Endothelial cell of umbilical vein (primary cell): ENCODE data around the gene HIP1.

ENCODE experiments used
- EZH2 ChIP-seq: IDR thresholded peaks from 2 replicates; pipeline ENCODE4 v1.6.1; 2012; ENCODE audit warnings: borderline replicate concordance, low read depth, mild to moderate bottlenecking, moderate library complexity, low read length, inconsistent platforms; ENCODE audit not compliant: severe bottlenecking
- MYC ChIP-seq: IDR thresholded peaks from one replicate; pipeline ENCODE4 v1.6.1; 2011; ENCODE audit warnings: mild to moderate bottlenecking, low read depth, low read length
- POLR2A ChIP-seq: IDR thresholded peaks from 2 replicates; pipeline ENCODE4 v1.6.1; 2012; ENCODE audit warnings: low read depth, mild to moderate bottlenecking, control low read depth, low read length
- POLR2AphosphoS5 ChIP-seq: IDR thresholded peaks from 2 replicates; pipeline ENCODE4 v1.6.1; 2012; ENCODE audit warnings: low read depth, mild to moderate bottlenecking, control low read depth, low read length, moderate library complexity; ENCODE audit not compliant: insufficient read depth
- TF ChIP-seq, protein P1 (sequence below), 2 donors: IDR thresholded peaks; 1 replicate in 1 of 2; 2 replicates in 1 of 2; pipeline ENCODE4 v1.5.1; 2011; ENCODE audit warnings: low read length in 2 of 2, mild to moderate bottlenecking in 2 of 2, moderate library complexity in 2 of 2, control low read depth in 1 of 2, inconsistent platforms in 1 of 2, low read depth in 1 of 2; ENCODE audit not compliant: insufficient read depth in 1 of 2; ENCODE audit errors: extremely low read depth in 1 of 2

DNA sequence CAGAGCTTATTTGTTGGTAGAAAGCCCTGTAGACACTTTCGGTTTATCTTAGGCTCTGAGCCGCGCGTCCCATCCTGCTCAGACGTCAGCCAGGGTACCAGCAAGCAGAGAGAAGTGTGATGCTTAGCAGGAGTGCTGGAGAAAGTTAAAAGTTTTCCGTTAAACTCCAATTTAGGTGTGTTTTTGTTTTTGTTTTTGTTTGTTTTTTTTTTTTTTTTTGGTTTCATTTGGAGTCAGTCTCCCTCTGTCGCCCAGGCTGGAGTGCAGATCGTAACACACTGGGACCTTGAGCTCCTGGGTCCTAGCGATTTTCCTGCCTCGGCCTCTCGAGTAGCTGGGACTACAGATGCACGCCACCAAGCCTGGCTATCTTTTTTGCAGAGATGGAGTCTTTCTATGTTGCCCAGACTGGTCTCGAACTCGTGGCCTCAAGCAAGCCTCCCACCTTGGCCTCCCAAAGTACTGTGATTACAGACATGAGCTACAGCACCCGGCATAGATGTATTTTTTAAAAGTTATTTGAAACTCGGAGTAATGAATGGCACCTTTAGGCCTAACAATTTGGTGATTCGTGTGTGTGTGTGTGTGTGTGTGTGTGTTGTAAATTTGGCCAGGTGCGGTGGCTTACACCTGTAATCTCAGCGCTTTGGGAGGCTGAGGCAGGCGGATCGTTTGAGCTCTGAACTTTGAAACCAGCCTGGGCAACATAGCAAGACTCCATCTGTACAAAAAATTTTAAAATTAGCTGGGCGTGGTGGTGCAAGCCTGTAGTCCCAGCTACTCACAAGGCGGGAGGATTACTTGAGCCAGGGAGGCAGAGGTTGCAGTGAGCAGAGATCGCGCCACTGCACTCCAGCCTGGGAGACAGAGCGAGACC, 1.3 kb upstream of the HIP1 start:
- TF ChIP-seq, protein P1, sequence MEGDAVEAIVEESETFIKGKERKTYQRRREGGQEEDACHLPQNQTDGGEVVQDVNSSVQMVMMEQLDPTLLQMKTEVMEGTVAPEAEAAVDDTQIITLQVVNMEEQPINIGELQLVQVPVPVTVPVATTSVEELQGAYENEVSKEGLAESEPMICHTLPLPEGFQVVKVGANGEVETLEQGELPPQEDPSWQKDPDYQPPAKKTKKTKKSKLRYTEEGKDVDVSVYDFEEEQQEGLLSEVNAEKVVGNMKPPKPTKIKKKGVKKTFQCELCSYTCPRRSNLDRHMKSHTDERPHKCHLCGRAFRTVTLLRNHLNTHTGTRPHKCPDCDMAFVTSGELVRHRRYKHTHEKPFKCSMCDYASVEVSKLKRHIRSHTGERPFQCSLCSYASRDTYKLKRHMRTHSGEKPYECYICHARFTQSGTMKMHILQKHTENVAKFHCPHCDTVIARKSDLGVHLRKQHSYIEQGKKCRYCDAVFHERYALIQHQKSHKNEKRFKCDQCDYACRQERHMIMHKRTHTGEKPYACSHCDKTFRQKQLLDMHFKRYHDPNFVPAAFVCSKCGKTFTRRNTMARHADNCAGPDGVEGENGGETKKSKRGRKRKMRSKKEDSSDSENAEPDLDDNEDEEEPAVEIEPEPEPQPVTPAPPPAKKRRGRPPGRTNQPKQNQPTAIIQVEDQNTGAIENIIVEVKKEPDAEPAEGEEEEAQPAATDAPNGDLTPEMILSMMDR (IDR thresholded peaks at IDR 0.05; ENCODE audit: extremely low read depth in 1 of 2, insufficient read depth in 1 of 2, low read depth in 1 of 2, low read length in 2 of 2): no peak
- TF ChIP-seq EZH2 (no peak), POLR2A (no peak), POLR2AphosphoS5 (no peak), MYC (no peak)
